ENCODE data around the gene YBX3. TPM values are rescaled to one million over a fixed set of nuclear protein-coding genes. Genes with fewer than 3 reads are reported as not detected.
A peak's percentile ranks its signal among the peaks of the same experiment; 100 is the strongest.

The YBX3 gene
- total RNA-seq, 2 experiments from 2014 or later, result 27.1 to 31.4 TPM

GRCh38 chr12:10718279-10718821 lies 4.8 kb downstream of the YBX3 start:
- CTCF ChIA-PET, result interaction anchor here (0.9 kb wide), 1 partner anchor 17 kb away, joined by 4 read pairs; no protein-coding TSS in a partner anchor
- Mint-ChIP-seq H3K9me3 (no peaks in the 10 kb centered on the region), H3K36me3 (ENCODE audit: low read depth) (peaks cover 13% of the 10 kb centered on the region), H3K4me1 (peaks cover 46% of the 10 kb centered on the region), H3K27me3 (peaks cover 7% of the 10 kb centered on the region), H3K4me3 (no peak overlapping the region), H3K27ac (no peak overlapping the region)
- no peak for DNase-seq
- POLR2A ChIA-PET, result no interaction called here

- CTCF ChIA-PET, result interaction anchor here (0.9 kb wide), 1 partner anchor 18 kb away, joined by 4 read pairs; no protein-coding TSS in a partner anchor
These were observed 5.7 kb downstream of the YBX3 start for GRCh38 chr12:10717410-10717809.

DNA sequence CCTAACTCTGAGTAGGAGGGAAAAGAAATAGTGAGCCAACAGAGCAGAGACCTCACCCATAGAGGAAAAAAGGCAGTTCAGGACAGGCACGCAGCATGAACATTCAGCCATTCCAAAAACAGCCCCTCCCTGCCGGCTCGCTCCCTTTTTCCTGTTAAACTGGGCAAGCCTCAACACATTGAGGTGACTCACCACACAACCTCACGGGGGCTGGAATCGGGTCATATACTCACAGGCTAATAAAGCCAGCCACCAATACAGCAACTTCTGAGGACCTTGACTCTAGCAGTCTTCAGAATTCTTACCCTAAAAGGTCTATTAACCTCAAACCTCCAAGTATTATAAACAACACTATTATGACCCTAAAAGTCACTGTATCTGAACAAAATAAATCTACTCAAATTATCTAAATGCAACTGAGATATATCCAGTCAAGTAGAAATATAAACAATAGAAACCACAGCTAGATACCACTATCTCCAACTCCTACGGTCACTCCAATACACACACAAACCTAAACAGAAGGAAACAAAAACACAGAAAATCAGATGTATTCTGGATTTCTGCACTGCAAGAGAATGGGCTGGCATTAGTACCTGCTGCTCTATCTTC lies 6.3 kb downstream of the YBX3 start:
- Mint-ChIP-seq H3K27ac (no peak overlapping the region), H3K27me3 (peaks cover 7% of the 10 kb centered on the region), H3K9me3 (no peaks in the 10 kb centered on the region), H3K36me3 (ENCODE audit: low read depth) (peaks cover 20% of the 10 kb centered on the region), H3K4me1 (peaks cover 40% of the 10 kb centered on the region), H3K4me3 (no peak overlapping the region)
- DNase-seq, result no peak
- ChIA-PET CTCF (no interaction called here), POLR2A (no interaction called here)

More at GRCh38 chr12:10717410-10717809, 5.7 kb downstream of the YBX3 start:
- POLR2A ChIA-PET, result no interaction called here
- Mint-ChIP-seq H3K9me3 (no peaks in the 10 kb centered on the region), H3K36me3 (ENCODE audit: low read depth) (peaks cover 17% of the 10 kb centered on the region), H3K4me3 (no peak overlapping the region), H3K4me1 (peaks cover 46% of the 10 kb centered on the region), H3K27ac (no peak overlapping the region), H3K27me3 (peaks cover 7% of the 10 kb centered on the region)
- DNase-seq, result no peak

- Mint-ChIP-seq H3K4me3 (no peak overlapping the region), H3K4me1 (peaks cover 36% of the 10 kb centered on the region), H3K27ac (no peak overlapping the region), H3K27me3 (peaks cover 7% of the 10 kb centered on the region), H3K9me3 (no peaks in the 10 kb centered on the region), H3K36me3 (ENCODE audit: low read depth) (peaks cover 21% of the 10 kb centered on the region)
- POLR2A ChIA-PET, result no interaction called here
- CTCF ChIA-PET, result no interaction called here
- no peak for DNase-seq
These were observed 6.8 kb downstream of the YBX3 start for GRCh38 chr12:10716277-10716676.

- ChIA-PET CTCF (no interaction called here), POLR2A (no interaction called here)
- H3K4me1 Mint-ChIP-seq, result peaks cover 29% of the 10 kb centered on the region
- H3K27ac Mint-ChIP-seq, result no peak overlapping the region
- H3K36me3 Mint-ChIP-seq (ENCODE audit: low read depth), result peaks cover 21% of the 10 kb centered on the region
- H3K4me3 Mint-ChIP-seq, result no peak overlapping the region
- peak; percentile 31 for DNase-seq
- no peaks in the 10 kb centered on the region for H3K9me3 Mint-ChIP-seq
- H3K27me3 Mint-ChIP-seq, result peaks cover 7% of the 10 kb centered on the region
These were observed 7.6 kb downstream of the YBX3 start for GRCh38 chr12:10715491-10715890.

GRCh38 chr12:10709808-10710207 lies 13.3 kb downstream of the YBX3 start:
- H3K4me3 Mint-ChIP-seq, result no peak overlapping the region
- H3K36me3 Mint-ChIP-seq (ENCODE audit: low read depth), result peaks cover 32% of the 10 kb centered on the region

DNA sequence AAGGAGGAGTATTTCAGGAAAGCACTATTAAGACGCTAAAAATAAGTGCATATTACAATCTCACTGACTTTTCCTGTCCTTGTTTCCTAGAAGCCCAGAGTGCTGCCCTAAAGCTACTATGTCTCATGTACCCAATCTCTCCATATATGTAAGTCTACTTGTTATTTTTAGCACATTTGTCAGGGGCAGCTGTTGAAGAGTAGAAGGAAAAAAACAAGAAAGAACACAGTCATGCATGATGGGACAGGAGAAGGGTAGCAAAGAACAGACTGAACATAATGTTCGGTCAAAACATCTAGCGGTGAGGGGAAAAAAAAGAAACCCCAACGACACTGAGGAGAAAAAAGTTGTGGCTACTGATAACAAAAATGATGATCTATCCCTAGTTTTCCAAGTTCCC lies 14.3 kb downstream of the YBX3 start:
- H3K4me3 Mint-ChIP-seq, result no peak overlapping the region

More at GRCh38 chr12:10709808-10710207, 13.3 kb downstream of the YBX3 start:
- POLR2A ChIA-PET, result no interaction called here
- Mint-ChIP-seq H3K27ac (no peak overlapping the region), H3K27me3 (no peaks in the 10 kb centered on the region), H3K4me1 (no peaks in the 10 kb centered on the region), H3K9me3 (no peaks in the 10 kb centered on the region)
- CTCF ChIA-PET, result no interaction called here
- no peak for DNase-seq

GRCh38 chr12:10705655-10706054 lies 17.5 kb downstream of the YBX3 start:
- DNase-seq, result no peak
- POLR2A ChIA-PET, result no interaction called here
- H3K4me3 Mint-ChIP-seq, result no peak overlapping the region
- H3K27ac Mint-ChIP-seq, result no peak overlapping the region
- H3K36me3 Mint-ChIP-seq (ENCODE audit: low read depth), result peaks cover 32% of the 10 kb centered on the region
- peaks cover 13% of the 10 kb centered on the region for H3K4me1 Mint-ChIP-seq
- H3K9me3 Mint-ChIP-seq, result no peaks in the 10 kb centered on the region
- CTCF ChIA-PET, result no interaction called here
- H3K27me3 Mint-ChIP-seq, result no peaks in the 10 kb centered on the region

More for the DNA sequence above, 14.3 kb downstream of the YBX3 start:
- CTCF ChIA-PET, result interaction anchor here (0.6 kb wide), 1 partner anchor 550 kb away, joined by 3 read pairs; no protein-coding TSS in a partner anchor
- DNase-seq, result no peak
- Mint-ChIP-seq H3K36me3 (ENCODE audit: low read depth) (peaks cover 30% of the 10 kb centered on the region), H3K4me1 (no peaks in the 10 kb centered on the region), H3K27ac (no peak overlapping the region), H3K27me3 (no peaks in the 10 kb centered on the region), H3K9me3 (no peaks in the 10 kb centered on the region)
- POLR2A ChIA-PET, result no interaction called here

- peak overlapping the region; percentile 48 for H3K27ac Mint-ChIP-seq
- no peak for DNase-seq
- peaks cover 16% of the 10 kb centered on the region for H3K4me1 Mint-ChIP-seq
- H3K27me3 Mint-ChIP-seq, result no peaks in the 10 kb centered on the region
- no peaks in the 10 kb centered on the region for H3K9me3 Mint-ChIP-seq
- peaks cover 24% of the 10 kb centered on the region for H3K36me3 Mint-ChIP-seq (ENCODE audit: low read depth)
- no peak overlapping the region for H3K4me3 Mint-ChIP-seq
- ChIA-PET CTCF (no interaction called here), POLR2A (no interaction called here)
These were observed 21.3 kb downstream of the YBX3 start for GRCh38 chr12:10701843-10702242.

GRCh38 chr12:10701131-10701681 lies 21.9 kb downstream of the YBX3 start:
- H3K9me3 Mint-ChIP-seq, result no peaks in the 10 kb centered on the region
- peak overlapping the region; percentile 83 for H3K27ac Mint-ChIP-seq
- H3K36me3 Mint-ChIP-seq (ENCODE audit: low read depth), result peaks cover 24% of the 10 kb centered on the region
- ChIA-PET POLR2A (no interaction called here), CTCF (no interaction called here)
- H3K27me3 Mint-ChIP-seq, result no peaks in the 10 kb centered on the region
- no peak for DNase-seq
- peak overlapping the region; percentile 40 for H3K4me3 Mint-ChIP-seq
- H3K4me1 Mint-ChIP-seq, result peaks cover 16% of the 10 kb centered on the region

- peak overlapping the region; percentile 57 for H3K27ac Mint-ChIP-seq
- ChIA-PET CTCF (no interaction called here), POLR2A (no interaction called here)
- H3K4me1 Mint-ChIP-seq, result peaks cover 21% of the 10 kb centered on the region
- no peaks in the 10 kb centered on the region for H3K27me3 Mint-ChIP-seq
- no peak for DNase-seq
- no peaks in the 10 kb centered on the region for H3K9me3 Mint-ChIP-seq
- no peak overlapping the region for H3K4me3 Mint-ChIP-seq
- H3K36me3 Mint-ChIP-seq (ENCODE audit: low read depth), result peaks cover 24% of the 10 kb centered on the region
These were observed 22.5 kb downstream of the YBX3 start for GRCh38 chr12:10700581-10700980.

- CTCF ChIA-PET, result no interaction called here
These were observed 25.3 kb downstream of the YBX3 start for GRCh38 chr12:10697862-10698261.

DNA sequence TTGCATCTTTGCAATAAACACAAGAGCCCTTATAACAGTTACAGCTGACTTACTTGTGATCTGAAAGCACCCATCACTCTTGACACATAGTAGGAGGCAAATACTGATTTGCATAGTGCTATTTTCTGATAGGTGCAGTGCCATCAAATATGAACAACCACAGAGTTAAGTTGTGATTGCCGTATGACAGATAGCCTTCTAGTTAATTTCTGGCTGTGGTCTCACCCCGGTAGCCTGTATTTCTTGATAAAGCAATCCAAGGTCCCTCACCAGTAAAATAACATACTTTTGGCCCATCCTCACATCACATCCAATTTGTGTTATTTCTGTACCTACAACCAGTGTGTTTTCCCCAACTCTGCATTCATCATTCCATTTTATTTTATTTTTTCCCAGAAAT lies 26.0 kb downstream of the YBX3 start:
- POLR2A ChIA-PET, result no interaction called here

More at GRCh38 chr12:10697862-10698261, 25.3 kb downstream of the YBX3 start:
- no peaks in the 10 kb centered on the region for H3K9me3 Mint-ChIP-seq
- POLR2A ChIA-PET, result no interaction called here
- no peak for DNase-seq
- H3K4me3 Mint-ChIP-seq, result no peak overlapping the region
- H3K27ac Mint-ChIP-seq, result no peak overlapping the region
- H3K36me3 Mint-ChIP-seq (ENCODE audit: low read depth), result peaks cover 22% of the 10 kb centered on the region
- no peaks in the 10 kb centered on the region for H3K27me3 Mint-ChIP-seq
- H3K4me1 Mint-ChIP-seq, result peaks cover 28% of the 10 kb centered on the region

More for the DNA sequence above, 26.0 kb downstream of the YBX3 start:
- H3K27ac Mint-ChIP-seq, result no peak overlapping the region
- DNase-seq, result no peak
- H3K9me3 Mint-ChIP-seq, result no peaks in the 10 kb centered on the region
- no peak overlapping the region for H3K4me3 Mint-ChIP-seq
- H3K27me3 Mint-ChIP-seq, result no peaks in the 10 kb centered on the region
- H3K36me3 Mint-ChIP-seq (ENCODE audit: low read depth), result peaks cover 22% of the 10 kb centered on the region
- CTCF ChIA-PET, result no interaction called here
- peaks cover 28% of the 10 kb centered on the region for H3K4me1 Mint-ChIP-seq
